Measurements from ENCODE around the gene IL1B.
A peak's percentile ranks its signal among the peaks of the same experiment; 100 is the strongest.

Gene IL1B

DNA sequence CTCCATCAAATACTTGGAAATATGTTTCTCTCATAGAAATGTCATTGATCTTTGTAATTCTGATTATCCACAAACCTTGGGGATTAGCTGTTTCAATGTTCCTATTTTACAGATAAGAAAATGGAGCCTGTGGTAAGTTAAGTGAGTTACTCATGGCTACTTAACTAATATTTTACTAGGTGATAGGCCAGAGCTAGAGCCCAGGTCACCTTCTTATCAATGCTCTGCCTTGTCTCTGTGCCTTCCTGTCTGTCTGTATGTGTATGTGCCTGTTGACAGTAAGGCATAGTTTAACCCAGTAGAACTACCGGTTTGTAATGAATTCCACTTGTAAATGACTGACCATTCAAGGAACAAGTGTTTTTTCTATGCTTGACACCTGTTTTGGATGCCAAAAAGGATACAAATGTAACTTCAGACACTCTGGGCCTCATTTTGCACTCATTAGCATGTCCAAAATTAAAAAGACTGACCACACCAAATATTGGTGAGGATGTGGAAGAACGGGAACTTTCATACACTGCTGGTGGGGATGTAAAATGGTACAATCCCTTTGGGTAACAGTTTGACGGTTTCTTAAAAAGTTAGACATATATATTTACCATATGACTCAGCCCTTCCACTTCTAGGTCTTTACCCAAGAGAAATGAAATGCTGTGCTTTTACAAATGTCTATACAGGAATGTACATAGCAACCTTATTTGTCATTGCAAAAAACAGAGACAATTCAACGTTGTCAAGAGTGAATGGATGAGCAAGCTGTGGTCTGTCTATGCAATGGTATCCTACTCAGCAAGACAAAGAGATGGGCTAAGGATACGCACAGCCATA lies 32.7 kb downstream of the IL1B start:
- peak; percentile 28 for DNase-seq (ENCODE audit: low read depth)

DNA sequence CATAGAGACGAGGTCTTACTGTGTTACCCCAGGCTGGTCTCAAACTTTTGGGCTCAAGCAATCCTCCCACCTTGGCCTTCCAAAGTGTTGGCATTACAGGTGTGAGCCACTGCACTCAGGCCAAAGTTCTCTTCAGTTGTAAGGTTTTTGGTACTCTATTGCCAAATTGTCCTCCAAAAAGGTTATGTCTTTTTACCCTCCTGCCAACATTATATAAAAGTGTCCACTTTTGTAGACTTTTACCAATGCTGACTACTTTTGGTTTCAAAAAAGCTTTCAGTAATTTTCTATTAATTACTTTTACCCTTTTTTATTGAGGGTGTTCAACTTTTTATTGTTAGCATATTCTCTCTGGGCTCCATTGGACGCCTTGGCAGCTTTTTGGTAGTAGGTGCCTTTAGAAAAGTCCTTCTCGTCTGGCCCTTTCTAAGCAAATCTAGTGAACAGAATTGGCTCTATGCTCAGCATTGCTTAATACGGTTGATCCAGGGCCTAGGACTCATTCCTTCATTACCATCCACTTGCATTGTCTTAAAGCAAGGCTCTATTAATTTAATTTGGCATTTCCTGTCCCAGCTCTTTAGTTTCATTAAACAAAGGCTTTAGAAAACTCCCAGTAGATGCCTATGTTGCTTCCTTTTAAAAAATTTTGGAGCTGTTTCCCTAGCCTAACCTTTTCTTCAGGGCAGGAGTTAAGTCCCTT lies 35.5 kb downstream of the IL1B start:
- DNase-seq (ENCODE audit: low read depth): no peak

DNA sequence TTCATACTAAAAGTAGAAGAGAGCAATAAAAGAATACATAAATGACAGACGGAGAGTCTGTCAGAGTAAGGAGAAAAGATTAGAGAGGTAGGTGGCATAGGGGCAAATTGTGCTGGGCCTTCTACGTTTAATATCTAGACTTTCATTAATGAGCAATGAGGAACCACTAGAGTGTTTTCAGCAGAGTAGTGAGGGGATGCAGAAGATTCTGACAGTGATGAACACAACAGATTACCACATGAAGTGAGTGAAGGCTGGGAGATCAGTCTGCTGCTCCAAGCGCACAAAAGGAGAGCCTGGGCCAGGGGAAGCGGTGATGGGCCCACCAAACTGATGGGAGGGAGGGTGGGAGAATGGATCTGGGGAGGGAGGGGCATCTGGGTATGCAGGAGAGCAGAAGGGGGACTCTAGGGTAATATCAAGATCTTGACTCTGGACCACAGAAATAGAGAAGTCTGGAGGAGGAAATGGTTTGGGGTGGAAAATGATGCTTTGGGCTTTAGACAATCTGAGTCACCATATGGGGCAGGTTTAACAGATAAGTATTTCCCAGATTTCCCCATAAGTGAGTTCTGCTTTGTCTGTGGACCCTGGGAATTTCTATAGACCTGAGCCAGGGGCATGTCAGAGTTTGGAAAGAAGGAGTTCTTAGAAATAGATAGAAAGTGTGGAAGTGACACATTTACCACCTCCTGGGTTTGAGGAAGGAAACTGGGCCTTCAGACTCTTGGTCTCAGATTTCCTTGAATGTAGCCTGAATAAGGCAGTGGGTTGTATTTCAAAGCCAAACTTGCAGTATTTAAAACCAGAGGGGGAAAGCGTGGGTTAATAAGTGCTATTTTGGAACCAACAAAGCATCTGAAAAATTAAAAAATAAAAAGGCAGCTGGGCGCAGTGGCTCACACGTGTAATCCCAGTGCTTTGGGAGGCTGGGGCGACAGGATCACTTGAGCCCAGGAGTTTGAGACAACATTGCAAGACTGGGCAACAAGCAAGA lies 37.3 kb downstream of the IL1B start:
- DNase-seq (ENCODE audit: low read depth): no peak

DNA sequence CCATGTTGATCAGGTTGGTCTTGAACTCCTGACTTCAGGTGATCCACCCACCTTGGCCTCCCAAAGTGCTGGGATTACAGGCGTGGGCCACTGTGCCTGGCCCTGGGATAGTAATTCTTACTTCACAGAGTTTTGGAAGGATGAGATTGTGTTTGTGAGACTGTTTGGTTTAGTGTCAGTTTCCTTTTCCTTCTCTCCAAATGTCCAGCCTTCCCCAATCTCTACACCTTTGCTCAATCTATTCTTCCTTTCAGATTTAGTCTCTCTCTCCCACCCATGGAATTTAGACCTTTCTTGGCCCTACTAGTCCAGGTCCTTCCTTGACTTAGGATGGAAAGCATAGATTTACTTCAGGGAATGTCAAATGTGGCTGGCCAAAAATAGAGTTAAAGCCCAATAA lies 40.1 kb downstream of the IL1B start:
- DNase-seq (ENCODE audit: low read depth): no peak

DNA sequence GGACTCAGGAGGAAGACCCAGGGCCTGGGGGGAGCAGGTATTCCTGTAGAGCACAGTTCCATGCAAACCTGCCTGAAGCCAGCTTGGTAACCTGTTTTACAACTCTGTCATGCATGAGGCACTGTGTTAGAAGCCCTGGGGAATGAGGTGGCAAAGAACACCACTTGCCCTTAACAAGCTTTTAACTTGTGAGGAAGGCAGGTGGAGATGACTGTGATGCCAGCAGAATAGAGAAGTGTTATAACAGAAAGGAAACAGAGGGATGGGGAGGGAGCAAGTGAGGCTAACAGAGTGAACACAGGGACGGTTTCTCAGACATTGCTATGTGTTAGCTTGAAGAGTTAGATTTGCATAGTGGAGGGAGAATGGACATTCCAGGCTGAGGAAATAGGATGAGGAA lies 40.8 kb downstream of the IL1B start:
- DNase-seq (ENCODE audit: low read depth): no peak

DNA sequence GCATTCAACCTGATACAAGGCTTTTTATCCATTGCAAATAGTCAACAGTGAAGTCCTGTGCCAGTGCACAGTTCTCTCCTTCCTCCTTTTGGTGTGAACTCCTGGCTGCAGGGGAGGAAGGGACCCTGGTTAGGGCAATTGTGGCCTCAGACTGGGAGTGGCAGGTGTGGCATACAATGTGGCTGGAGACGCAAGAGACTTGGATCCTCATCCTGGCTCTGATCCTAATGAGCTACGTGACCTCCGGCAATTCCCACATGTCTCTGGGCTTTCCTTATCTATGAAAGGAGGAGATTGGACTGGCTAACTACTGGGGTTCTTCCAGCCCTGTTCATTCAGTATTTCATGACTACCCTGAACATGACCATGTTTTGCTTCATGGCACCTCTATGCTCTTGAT lies 41.7 kb downstream of the IL1B start:
- DNase-seq (ENCODE audit: low read depth): no peak

DNA sequence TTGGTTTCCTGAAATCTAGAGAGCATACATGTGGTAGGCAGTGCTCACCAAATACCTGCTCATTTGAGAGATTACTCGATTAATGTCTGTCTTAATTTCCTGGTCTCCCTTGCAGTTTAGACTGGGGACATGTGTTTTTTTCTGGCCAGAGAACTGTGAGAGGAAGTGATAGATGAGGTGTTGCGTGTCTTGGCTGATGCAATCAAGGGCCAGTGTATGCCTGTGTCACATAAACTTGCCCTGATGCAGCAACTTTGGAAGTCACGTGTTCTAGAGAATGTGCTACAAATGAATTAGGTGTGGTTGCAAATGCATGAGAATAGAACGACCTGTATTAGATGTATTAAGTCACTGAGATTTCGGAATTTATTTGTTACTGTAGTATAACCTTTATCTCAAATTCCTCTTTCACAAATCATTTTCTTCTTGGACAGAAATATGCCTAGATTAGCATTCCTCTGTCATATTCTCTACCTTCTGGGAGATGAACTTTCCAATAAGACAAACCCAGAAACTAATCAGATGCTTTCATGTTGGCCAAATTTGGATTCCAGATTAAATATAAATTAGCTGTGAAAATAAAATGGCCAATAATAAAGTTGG lies 42.3 kb downstream of the IL1B start:
- DNase-seq (ENCODE audit: low read depth): peak; percentile 45

DNA sequence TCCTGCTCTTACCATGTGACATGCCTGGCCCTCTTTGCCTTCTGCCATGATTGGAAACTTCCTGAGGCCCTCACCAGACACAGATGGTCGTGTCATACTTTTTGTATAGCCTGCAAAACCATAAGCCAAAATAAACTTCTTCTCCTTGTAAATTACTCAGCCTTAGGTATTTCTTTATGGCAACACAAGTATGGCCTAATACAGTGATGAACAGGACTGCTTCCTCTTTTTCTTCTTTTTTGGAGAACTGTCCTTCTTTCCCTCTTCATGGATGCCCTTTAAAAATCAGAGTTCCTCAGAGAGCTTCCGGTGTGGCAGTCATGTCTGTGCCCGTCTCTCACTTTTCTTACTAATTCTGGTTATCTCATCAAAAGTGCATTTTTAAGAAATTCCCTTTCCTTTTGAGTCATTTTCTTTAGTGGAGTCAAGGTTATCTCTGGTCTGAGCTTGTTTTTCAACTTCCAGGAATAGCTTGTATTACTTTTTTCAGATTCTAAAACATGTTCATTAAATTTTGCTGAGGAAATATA lies 43.1 kb downstream of the IL1B start:
- no peak for DNase-seq (ENCODE audit: low read depth)

DNA sequence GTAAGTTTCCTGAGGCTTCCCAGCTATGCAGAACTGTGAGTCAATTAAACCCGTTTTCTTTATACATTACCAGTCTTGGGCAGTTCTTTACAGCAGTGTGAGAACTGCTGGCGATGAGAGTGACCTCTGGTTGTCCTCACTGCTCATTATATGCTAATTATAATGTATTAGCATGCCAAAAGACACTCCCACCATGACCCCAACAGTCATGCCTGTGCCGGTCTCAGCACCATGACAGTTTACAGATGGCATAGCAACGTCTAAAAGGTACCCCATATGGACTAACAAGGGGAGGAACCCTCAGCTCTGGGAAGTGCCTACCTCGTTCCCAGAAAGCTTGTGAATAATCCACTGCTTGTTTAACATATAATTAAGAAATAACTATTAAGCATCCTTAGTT lies 44.2 kb downstream of the IL1B start:
- no peak for DNase-seq (ENCODE audit: low read depth)

DNA sequence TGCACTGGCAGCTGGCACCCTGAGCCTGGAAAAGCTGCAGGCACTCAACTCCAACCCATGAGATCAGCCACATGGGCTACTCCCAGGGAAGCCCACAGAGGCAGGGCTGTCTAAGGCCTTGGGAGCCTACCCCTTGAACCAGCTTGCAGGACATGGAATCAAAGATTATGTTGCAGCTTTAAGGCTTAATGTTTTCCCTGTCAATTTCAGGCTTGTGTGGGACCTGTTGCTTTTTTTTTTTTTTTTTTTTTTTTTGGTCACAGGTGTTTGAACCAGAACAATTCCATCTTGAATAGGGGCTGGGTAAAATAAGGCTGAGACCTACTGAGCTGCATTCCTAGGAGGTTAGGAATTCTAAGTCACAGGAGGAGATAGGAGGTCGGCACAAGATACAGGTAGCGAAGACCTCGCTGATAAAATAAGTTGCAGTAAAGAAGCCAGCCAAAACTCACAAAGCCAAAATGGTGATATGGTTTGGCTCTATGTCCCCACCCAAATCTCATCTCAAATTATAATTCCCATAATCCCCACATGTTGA lies 44.8 kb downstream of the IL1B start:
- DNase-seq (ENCODE audit: low read depth): no peak

DNA sequence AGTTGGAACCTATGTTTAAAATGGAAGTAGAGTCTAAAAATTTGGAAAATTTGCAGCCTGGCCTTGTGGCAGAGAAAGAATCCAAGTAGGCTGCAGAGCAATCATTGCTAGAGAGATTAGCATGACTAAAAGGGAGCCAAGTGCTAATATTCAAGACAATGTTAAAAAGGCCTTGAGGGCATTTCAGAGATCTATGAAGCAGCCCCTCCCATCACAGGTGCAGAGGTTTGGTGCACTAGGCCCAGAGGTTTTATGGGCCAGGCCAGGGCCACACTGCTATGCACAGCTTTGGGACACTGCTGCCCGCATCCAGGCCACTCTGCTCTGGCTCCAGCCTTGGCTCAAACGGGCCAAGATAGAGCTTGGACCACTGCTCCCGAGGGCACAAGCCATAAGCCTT lies 45.6 kb downstream of the IL1B start:
- DNase-seq (ENCODE audit: low read depth): no peak

DNA sequence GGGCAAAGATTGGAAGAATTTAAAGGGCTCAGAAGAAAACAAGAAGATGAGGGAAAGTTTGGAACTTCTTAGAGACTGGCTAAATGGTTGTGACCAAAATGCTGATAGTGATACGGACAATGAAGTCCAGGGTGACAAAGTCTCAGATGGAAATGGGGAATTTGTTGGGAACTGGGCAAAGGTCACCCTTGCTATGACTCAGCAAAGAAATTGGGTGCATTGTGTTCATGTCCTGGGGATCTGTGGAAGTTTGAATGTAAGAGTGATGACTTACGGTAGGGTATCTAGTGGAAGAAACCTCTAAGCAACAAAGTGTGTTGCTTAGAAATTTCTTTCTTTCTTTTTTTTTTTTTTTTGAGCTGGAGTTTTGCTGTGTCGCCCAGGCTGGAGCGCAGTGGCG lies 46.3 kb downstream of the IL1B start:
- no peak for DNase-seq (ENCODE audit: low read depth)

DNA sequence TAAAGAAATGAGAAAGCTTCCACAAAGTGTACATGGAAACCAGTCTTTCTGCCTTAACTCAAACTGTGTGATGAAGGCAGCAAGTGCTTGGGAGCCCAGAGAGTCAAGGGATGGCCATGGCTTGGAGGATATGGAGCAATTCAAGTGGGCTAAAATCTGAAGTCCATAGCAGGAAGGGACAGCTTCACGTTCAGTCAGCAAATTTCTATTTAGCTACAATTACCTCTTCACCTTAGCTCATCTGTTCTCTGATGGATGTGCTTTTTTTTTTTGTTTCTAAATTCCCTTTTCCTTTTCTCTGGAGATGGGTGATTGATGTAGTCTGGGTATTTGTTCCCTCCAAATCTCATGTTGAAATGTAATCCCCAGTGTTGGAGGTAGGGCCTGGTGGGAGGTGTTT lies 47.4 kb downstream of the IL1B start:
- DNase-seq (ENCODE audit: low read depth): no peak

DNA sequence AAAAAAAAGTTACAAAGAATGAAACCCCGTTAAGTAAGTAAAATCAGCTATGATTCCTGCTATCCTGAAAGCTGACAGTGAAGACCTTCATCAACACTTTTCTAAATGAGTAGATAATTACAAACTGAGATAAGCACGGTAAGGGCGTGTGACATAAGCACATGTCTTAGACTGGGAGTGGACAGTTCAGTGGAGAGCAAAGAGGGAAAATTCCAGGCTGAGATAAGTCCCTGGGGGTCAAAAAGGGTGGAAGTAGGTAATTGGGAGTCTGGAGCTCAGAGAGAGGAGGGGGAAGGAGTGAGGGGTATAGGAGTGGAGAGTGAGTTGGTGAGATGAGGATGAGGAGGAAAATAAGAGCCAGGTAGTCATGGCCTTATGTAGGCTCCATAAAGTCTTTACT lies 47.9 kb downstream of the IL1B start:
- DNase-seq (ENCODE audit: low read depth): no peak

DNA sequence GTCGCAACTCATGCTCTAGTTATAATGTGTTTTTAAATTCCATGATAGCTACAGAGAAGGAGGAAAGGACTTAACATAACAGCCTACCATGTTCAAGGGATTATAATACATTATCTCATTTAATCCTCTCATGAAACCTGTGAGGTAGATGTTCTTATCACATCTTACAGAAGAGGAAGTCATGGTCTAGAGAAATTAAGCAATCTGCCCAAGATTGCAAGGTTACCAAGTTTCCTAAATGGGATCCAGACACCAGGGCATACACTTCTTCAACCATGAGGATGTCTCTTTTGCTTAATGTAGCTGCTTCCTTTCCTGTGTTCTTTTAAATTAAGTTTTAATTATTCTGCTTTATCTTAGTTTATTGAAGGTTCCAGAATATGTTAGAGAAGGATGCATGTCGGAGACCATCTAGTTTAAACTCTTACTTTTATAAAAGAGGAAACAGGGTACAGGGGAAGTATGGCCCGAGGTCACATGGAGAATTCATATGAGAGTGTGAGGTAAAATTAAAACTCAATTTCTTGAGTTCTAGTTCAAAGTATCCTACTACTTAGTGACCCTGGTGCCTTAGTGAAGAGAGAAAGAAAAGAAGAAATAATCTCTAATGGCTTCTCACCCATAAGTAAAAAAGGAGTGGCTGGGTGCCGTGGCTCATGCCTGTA lies 48.7 kb downstream of the IL1B start:
- DNase-seq (ENCODE audit: low read depth): no peak

DNA sequence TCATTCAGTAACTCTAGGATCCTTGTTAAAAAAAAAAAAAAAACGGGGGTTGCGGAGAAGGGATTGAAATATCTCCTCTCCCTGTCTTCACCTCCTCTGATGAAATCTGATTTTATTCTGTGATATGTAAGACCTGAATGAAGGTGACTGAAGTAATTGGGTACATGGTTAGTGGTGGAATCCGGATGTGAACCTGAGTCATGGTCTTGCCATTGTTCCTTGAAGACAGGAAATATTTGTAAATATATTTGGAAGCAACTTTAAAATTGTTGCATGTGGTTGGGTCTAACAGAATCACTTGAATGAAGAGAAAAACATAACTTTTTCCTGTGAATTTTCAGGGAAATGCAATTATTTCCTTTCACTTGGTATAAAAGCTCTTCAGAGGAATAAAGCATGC lies 49.3 kb downstream of the IL1B start:
- no peak for DNase-seq (ENCODE audit: low read depth)

DNA sequence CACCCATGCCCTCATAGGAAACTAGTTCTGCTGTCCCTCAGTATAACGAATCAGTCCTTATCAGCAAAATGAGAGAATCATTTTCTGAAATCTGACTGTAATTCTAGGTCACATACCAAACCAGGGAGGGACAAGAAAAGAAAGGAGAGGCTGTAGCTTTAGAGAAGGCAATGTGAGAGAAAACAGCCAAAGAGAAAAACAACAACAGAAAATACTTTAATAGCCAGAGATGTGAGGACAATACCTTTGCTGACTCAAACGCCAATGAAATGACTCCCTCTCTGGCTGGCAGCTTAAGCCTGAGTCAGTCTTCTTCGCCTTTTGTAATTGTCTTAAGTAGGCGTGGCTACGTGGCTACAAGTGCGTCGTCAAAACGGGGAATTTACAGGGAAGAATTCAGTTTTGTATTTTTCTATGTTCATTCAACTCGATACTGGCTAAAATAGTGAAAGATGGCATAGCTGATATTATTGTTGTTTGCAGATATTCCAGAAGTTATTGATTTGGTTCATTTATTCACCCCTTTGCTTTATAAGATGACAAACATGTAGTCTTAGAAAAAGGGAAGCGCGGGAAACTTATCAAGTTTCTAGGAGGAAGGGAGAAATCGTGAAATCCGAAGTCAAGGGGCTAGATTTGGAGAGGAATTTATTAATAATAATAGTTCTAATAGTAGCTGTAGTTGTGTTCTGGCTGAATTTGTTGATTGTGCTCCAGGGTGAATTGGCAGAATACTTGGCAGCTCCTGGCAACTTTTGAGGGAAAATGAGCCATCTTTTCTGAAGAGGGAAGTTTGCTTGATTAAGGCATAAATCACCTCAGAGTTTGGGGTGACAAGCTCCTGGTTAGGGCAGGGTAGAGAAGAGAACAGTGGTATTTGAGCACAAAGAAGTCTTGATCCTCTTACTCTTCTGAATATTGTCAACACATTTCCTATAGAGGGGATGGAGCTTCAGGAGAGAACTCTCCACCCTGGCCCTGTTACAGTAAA lies 52.1 kb downstream of the IL1B start, which contains the start of gene IL1A:
TSS of gene IL1A (minus strand) at position 295 of the 991 bp plus-strand sequence. CDS start 723 bp downstream, outside the sequence.
- DNase-seq (ENCODE audit: low read depth): no peak

DNA sequence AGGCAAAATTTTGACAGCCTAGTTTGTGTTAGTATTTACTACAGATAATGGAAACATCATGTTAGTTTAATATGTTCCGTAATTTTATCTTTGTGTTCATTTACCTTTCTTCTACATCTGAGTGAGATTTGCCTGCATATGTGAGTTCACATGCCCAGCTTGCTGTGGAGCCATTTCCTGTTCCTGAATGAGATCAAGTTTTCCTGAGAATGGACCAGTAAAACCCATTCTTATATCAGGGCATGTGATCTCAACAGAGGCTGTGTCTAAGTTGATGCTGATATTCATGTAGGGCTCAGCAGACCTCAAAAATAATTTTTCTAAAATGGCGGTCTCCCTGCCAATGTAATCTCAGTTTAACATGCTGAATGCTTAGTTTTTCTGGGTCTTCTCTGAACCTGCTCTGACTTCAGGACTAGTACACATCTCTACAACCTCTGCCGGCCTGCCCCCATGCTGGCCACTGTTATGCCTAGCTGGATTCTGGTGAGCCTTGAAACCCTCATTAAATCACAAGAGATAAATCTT lies 53.3 kb downstream of the IL1B start:
- DNase-seq (ENCODE audit: low read depth): no peak

DNA sequence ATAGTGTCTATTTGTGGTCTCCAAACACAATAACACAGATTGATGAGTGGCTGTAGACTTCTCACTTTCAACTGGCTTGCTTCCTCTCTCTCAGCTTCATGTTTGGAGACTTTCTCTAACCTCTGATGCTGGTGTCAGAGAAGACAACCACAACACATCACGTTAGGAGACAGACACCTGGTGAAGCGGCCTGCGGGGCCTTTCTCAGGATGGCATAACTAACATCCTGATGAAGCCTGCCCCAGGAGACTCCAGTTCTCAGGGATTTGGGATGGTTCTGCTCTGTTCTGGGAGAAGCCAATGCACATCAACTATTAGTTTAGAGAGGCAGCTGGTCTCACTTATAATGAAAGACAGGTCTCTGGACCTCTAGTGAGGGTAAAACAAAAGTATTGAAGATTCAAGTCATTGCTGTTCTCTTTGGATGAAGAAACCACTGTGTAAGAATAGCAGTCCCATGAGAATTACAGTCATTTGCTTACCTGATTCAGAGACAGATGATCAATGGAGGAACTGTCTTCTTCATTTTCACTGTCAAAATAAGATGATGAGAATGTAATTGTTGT lies 54.3 kb downstream of the IL1B start:
- no peak for DNase-seq (ENCODE audit: low read depth)
